DND-41 (cell line): Measurements from ENCODE around the gene ALB.

Experiments
- ATAC-seq: fragments of 200-7000 bp; cut with Tn5 transposase; 3 replicates; pipeline ENCODE4 v1.9.1; 2021; ENCODE audit warnings: low read depth; ENCODE audit not compliant: insufficient read depth
- DNase-seq: peaks from one replicate; pipeline ENCODE4 v3.0.0-alpha.2; 2020
- H2AFZ ChIP-seq: 2 replicates; pipeline ENCODE4 v1.6.0; 2012; ENCODE audit warnings: low read depth, low read length
- H3K27ac ChIP-seq: 2 replicates; pipeline ENCODE4 v1.5.1; 2012; ENCODE audit warnings: low read length, inconsistent platforms
- H3K27me3 ChIP-seq: fragments of 200-600 bp; sonication (generic); 2 replicates; pipeline ENCODE4 v1.6.0; 2012; ENCODE audit warnings: low read length, mild to moderate bottlenecking, inconsistent platforms; ENCODE audit not compliant: insufficient read depth, poor library complexity
- H3K36me3 ChIP-seq: 2 replicates; pipeline ENCODE4 v1.5.1; 2012; ENCODE audit warnings: low read length, inconsistent platforms; ENCODE audit not compliant: insufficient read depth
- H3K4me1 ChIP-seq: 2 replicates; pipeline ENCODE4 v1.5.1; 2012; ENCODE audit warnings: mild to moderate bottlenecking, low read length; ENCODE audit not compliant: insufficient read depth
- H3K4me2 ChIP-seq: 2 replicates; pipeline ENCODE4 v1.6.0; 2012; ENCODE audit warnings: mild to moderate bottlenecking, moderate library complexity, low read length, inconsistent platforms; ENCODE audit not compliant: insufficient read depth
- H3K4me3 ChIP-seq, 2 experiments: fragments of 200-600 bp in 1 of 2; shearing (Covaris generic) in 1 of 2; 2 replicates each; pipeline ENCODE4 v1.5.1; 2012 to 2016; ENCODE audit warnings: inconsistent platforms in 2 of 2, low read length in 2 of 2, mild to moderate bottlenecking in 2 of 2, low read depth in 1 of 2, moderate library complexity in 1 of 2
- H3K79me2 ChIP-seq: 2 replicates; pipeline ENCODE4 v1.6.0; 2012; ENCODE audit warnings: low read length, inconsistent platforms; ENCODE audit not compliant: insufficient read depth
- H3K9ac ChIP-seq: 2 replicates; pipeline ENCODE4 v1.6.0; 2012; ENCODE audit warnings: low read depth, mild to moderate bottlenecking, inconsistent platforms, low read length, moderate library complexity
- H3K9me3 ChIP-seq: 2 replicates; pipeline ENCODE4 v1.5.1; 2012; ENCODE audit warnings: low read length, moderate library complexity, mild to moderate bottlenecking, inconsistent platforms; ENCODE audit not compliant: insufficient read depth, severe bottlenecking
- H4K20me1 ChIP-seq: 2 replicates; pipeline ENCODE4 v1.6.0; 2012; ENCODE audit warnings: low read length; ENCODE audit not compliant: insufficient read depth
- EZH2 ChIP-seq: IDR thresholded peaks from 3 replicates; pipeline ENCODE4 v1.6.1; 2012; ENCODE audit warnings: borderline replicate concordance, low read depth, mild to moderate bottlenecking, moderate library complexity, low read length, inconsistent platforms; ENCODE audit not compliant: severe bottlenecking
- TF ChIP-seq, protein P1 (sequence below): IDR thresholded peaks from 2 replicates; pipeline ENCODE4 v1.5.1; 2012; ENCODE audit warnings: borderline replicate concordance, low read length, moderate library complexity, mild to moderate bottlenecking; ENCODE audit not compliant: poor library complexity, severe bottlenecking; ENCODE audit errors: extremely low read depth

Gene ALB

DNA sequence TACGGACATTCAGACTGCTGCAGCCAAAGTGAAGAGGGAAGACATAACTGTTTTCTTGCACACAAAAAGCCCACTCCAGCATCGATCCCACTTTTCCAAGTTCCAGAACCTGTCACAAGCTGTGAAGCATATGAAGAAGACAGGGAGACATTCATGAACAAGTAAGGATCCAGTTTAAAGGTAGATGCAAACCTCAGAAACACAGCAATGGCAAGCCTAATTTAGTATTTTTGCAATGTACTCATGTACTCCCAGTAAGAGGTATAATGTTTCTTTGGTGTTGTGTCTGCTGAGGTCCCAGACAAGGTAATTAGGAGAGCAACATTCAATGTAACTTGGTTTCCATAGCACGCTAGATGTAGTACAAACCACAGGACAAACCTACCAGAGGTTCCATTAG lies 36.6 kb downstream of the ALB start:
- no peaks in the 10 kb centered on the region for H4K20me1 ChIP-seq
- H3K4me2 ChIP-seq = no peak overlapping the region
- TF ChIP-seq EZH2 = no peak
- TF ChIP-seq, protein P1, sequence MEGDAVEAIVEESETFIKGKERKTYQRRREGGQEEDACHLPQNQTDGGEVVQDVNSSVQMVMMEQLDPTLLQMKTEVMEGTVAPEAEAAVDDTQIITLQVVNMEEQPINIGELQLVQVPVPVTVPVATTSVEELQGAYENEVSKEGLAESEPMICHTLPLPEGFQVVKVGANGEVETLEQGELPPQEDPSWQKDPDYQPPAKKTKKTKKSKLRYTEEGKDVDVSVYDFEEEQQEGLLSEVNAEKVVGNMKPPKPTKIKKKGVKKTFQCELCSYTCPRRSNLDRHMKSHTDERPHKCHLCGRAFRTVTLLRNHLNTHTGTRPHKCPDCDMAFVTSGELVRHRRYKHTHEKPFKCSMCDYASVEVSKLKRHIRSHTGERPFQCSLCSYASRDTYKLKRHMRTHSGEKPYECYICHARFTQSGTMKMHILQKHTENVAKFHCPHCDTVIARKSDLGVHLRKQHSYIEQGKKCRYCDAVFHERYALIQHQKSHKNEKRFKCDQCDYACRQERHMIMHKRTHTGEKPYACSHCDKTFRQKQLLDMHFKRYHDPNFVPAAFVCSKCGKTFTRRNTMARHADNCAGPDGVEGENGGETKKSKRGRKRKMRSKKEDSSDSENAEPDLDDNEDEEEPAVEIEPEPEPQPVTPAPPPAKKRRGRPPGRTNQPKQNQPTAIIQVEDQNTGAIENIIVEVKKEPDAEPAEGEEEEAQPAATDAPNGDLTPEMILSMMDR = no peak
- no peak for ATAC-seq
- no peak overlapping the region for H2AFZ ChIP-seq
- H3K4me1 ChIP-seq = no peaks in the 10 kb centered on the region
- no peaks in the 10 kb centered on the region for H3K79me2 ChIP-seq
- H3K9ac ChIP-seq = no peak overlapping the region
- DNase-seq = no peak
- H3K27ac ChIP-seq = no peak overlapping the region
- no peak overlapping the region for H3K4me3 ChIP-seq
- no peaks in the 10 kb centered on the region for H3K27me3 ChIP-seq
- no peaks in the 10 kb centered on the region for H3K9me3 ChIP-seq
- H3K36me3 ChIP-seq = no peaks in the 10 kb centered on the region

DNA sequence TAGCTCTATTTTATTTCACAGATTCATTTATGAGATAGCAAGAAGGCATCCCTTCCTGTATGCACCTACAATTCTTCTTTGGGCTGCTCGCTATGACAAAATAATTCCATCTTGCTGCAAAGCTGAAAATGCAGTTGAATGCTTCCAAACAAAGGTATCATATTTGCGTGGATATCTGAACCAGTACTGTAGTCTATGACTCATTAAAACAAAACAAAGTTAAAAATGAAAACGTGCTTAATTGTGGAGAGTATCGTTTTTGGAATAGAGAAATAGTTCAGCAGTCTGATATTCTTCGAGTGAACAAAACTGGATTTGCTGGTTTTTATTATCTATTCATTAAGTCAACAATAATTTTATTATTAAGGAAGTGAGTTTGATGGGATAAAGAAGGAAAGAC lies 38.2 kb downstream of the ALB start:
- H2AFZ ChIP-seq = no peak overlapping the region
- no peak overlapping the region for H3K4me3 ChIP-seq
- H3K27ac ChIP-seq = no peak overlapping the region
- H3K4me2 ChIP-seq = no peak overlapping the region
- no peaks in the 10 kb centered on the region for H3K36me3 ChIP-seq
- no peaks in the 10 kb centered on the region for H4K20me1 ChIP-seq
- H3K79me2 ChIP-seq = no peaks in the 10 kb centered on the region
- no peaks in the 10 kb centered on the region for H3K27me3 ChIP-seq
- DNase-seq (no peak), ATAC-seq (no peak)
- H3K9ac ChIP-seq = no peak overlapping the region
- H3K4me1 ChIP-seq = no peaks in the 10 kb centered on the region
- H3K9me3 ChIP-seq = no peaks in the 10 kb centered on the region
- TF ChIP-seq, protein P1 = no peak
- TF ChIP-seq EZH2 = no peak

DNA sequence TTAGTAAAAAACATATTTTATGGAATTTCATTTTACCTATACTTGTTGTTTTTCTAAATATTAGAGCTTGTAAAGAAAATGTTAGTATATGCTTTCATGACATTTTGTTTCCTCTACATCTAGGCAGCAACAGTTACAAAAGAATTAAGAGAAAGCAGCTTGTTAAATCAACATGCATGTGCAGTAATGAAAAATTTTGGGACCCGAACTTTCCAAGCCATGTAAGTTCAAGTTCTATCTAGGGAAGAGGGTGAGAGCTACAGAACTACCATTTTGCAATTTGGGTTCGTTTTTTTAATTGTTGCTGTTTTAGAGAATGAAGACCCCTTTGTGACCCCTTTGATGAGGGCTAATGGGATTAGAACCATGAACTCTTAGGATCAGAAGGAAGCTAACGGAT lies 39.1 kb downstream of the ALB start:
- no peaks in the 10 kb centered on the region for H3K9me3 ChIP-seq
- DNase-seq = no peak
- no peaks in the 10 kb centered on the region for H3K4me1 ChIP-seq
- H3K4me2 ChIP-seq = no peak overlapping the region
- H3K27ac ChIP-seq = no peak overlapping the region
- no peak overlapping the region for H3K4me3 ChIP-seq
- no peak overlapping the region for H2AFZ ChIP-seq
- no peaks in the 10 kb centered on the region for H3K79me2 ChIP-seq
- H3K27me3 ChIP-seq = no peaks in the 10 kb centered on the region
- ATAC-seq = no peak
- H3K36me3 ChIP-seq = no peaks in the 10 kb centered on the region
- no peak overlapping the region for H3K9ac ChIP-seq
- no peaks in the 10 kb centered on the region for H4K20me1 ChIP-seq
- TF ChIP-seq, protein P1 = no peak
